Measurements from ENCODE around the gene SPINK5. TPM values are rescaled to one million over a fixed set of nuclear protein-coding genes. Genes with fewer than 3 reads are reported as not detected.

SPINK5 gene
- total and polyA plus RNA-seq, 4 donors: 0.10 to 0.42 TPM; not detected in 2

- Histone ChIP-seq H3K27me3 (ENCODE audit: control insufficient read depth in 4 of 4, insufficient read depth in 4 of 4, low read length in 3 of 4) (no peaks in the 10 kb centered on the region), H3K9ac (ENCODE audit: low read depth in 1 of 2, low read length in 2 of 2) (no peak within 1 kb of the TSS), H3K9me3 (ENCODE audit: control insufficient read depth in 4 of 4, low read length in 3 of 4) (no peaks in the 10 kb centered on the region), H3K36me3 (ENCODE audit: control insufficient read depth in 4 of 4, insufficient read depth in 3 of 4, low read depth in 1 of 4, low read length in 3 of 4) (no peaks in the 10 kb centered on the region), H3K4me3 (ENCODE audit: low read depth in 1 of 3, low read length in 3 of 3) (no peak within 1 kb of the TSS), H3K4me1 (ENCODE audit: control insufficient read depth in 4 of 4, insufficient read depth in 4 of 4, low read length in 3 of 4) (no peaks in the 10 kb centered on the region), H3K27ac (ENCODE audit: low read depth in 1 of 2, low read length in 2 of 2) (no peak within 1 kb of the TSS)
- 95% methylated on average over 1 of the region's 1 CpG for WGBS
- DNase-seq (ENCODE audit: low spot score): no peak
- TF ChIP-seq HNF4A (conservative IDR thresholded peaks at IDR 0.05): no peak
- no peak for TF ChIP-seq HNF4G (IDR thresholded peaks at IDR 0.05)
- TF ChIP-seq FOXA2 (IDR thresholded peaks at IDR 0.05): no peak
- no peak for TF ChIP-seq TAF1 (conservative IDR thresholded peaks at IDR 0.05)
- no peak for TF ChIP-seq MAX (IDR thresholded peaks at IDR 0.05)
- TF ChIP-seq FOXA1 (IDR thresholded peaks at IDR 0.05): no peak
- TF ChIP-seq YY1 (IDR thresholded peaks at IDR 0.05): no peak
Observed at GRCh38 chr5:148168246-148168645, 104.5 kb downstream of the SPINK5 start, which contains the start of gene SPINK14. Gene SPINK14, plus strand, starts transcription at chr5:148168546. Its CDS starts 1,187 bp downstream, at chr5:148169733.

- no peak for TF ChIP-seq FOXA1 (IDR thresholded peaks at IDR 0.05)
- TF ChIP-seq MAX (IDR thresholded peaks at IDR 0.05): no peak
- TF ChIP-seq GABPA (IDR thresholded peaks at IDR 0.05 in 1 of 2, conservative IDR thresholded peaks at IDR 0.05 in 1 of 2): no peak
- no peak for TF ChIP-seq EGR1 (IDR thresholded peaks at IDR 0.05; ENCODE audit: low read depth in 2 of 2)
- TF ChIP-seq TAF1 (conservative IDR thresholded peaks at IDR 0.05): no peak
- no peak for TF ChIP-seq RAD21 (IDR thresholded peaks at IDR 0.05)
- TF ChIP-seq NR2F2 (IDR thresholded peaks at IDR 0.05): no peak
- no peak for TF ChIP-seq HNF4G (IDR thresholded peaks at IDR 0.05)
- no peak for TF ChIP-seq FOXA2 (IDR thresholded peaks at IDR 0.05)
- TF ChIP-seq ZBTB33 (IDR thresholded peaks at IDR 0.05): no peak
- Histone ChIP-seq H3K9ac (ENCODE audit: low read depth in 1 of 2, low read length in 2 of 2) (no peak overlapping the region), H3K4me1 (ENCODE audit: control insufficient read depth in 4 of 4, insufficient read depth in 4 of 4, low read length in 3 of 4) (no peaks in the 10 kb centered on the region), H3K9me3 (ENCODE audit: control insufficient read depth in 4 of 4, low read length in 3 of 4) (no peaks in the 10 kb centered on the region), H3K36me3 (ENCODE audit: control insufficient read depth in 4 of 4, insufficient read depth in 3 of 4, low read depth in 1 of 4, low read length in 3 of 4) (no peaks in the 10 kb centered on the region), H3K4me3 (ENCODE audit: low read depth in 1 of 3, low read length in 3 of 3) (no peak overlapping the region), H3K27ac (ENCODE audit: low read depth in 1 of 2, low read length in 2 of 2) (no peak overlapping the region), H3K27me3 (ENCODE audit: control insufficient read depth in 4 of 4, insufficient read depth in 4 of 4, low read length in 3 of 4) (no peaks in the 10 kb centered on the region)
- WGBS: 81% methylated on average over 2 of the region's 2 CpGs
- DNase-seq (ENCODE audit: low spot score): no peak
Observed at GRCh38 chr5:148172377-148172776, 108.6 kb downstream of the SPINK5 start.

- Histone ChIP-seq H3K4me3 (ENCODE audit: low read depth in 1 of 3, low read length in 3 of 3) (no peak overlapping the region), H3K4me1 (ENCODE audit: control insufficient read depth in 4 of 4, insufficient read depth in 4 of 4, low read length in 3 of 4) (no peaks in the 10 kb centered on the region), H3K27ac (ENCODE audit: low read depth in 1 of 2, low read length in 2 of 2) (no peak overlapping the region), H3K9ac (ENCODE audit: low read depth in 1 of 2, low read length in 2 of 2) (no peak overlapping the region), H3K36me3 (ENCODE audit: control insufficient read depth in 4 of 4, insufficient read depth in 3 of 4, low read depth in 1 of 4, low read length in 3 of 4) (no peaks in the 10 kb centered on the region), H3K9me3 (ENCODE audit: control insufficient read depth in 4 of 4, low read length in 3 of 4) (no peaks in the 10 kb centered on the region), H3K27me3 (ENCODE audit: control insufficient read depth in 4 of 4, insufficient read depth in 4 of 4, low read length in 3 of 4) (no peaks in the 10 kb centered on the region)
- DNase-seq (ENCODE audit: low spot score): no peak
- 60% methylated on average over 2 of the region's 2 CpGs for WGBS
- no peak for TF ChIP-seq HNF4G (IDR thresholded peaks at IDR 0.05)
- no peak for TF ChIP-seq RXRA (IDR thresholded peaks at IDR 0.05)
- TF ChIP-seq FOXA1 (IDR thresholded peaks at IDR 0.05): no peak
- TF ChIP-seq YY1 (IDR thresholded peaks at IDR 0.05): no peak
- TF ChIP-seq NR2F2 (IDR thresholded peaks at IDR 0.05): no peak
Observed at GRCh38 chr5:148176480-148176879, 112.7 kb downstream of the SPINK5 start.
